ENCODE measurements around the gene ECEL1. TPM values are rescaled to one million over a fixed set of nuclear protein-coding genes. Genes with fewer than 3 reads are reported as not detected.
A peak's percentile ranks its signal among the peaks of the same experiment; 100 is the strongest.

The ECEL1 gene
- total and polyA plus RNA-seq, 2 experiments from 2014 or later, result 6.7 to 17.5 TPM

GRCh38 chr2:232502511-232502910 is 14.9 kb upstream of the ECEL1 start:
- peaks cover 63% of the 10 kb centered on the region for H3K27me3 Mint-ChIP-seq (ENCODE audit: insufficient read depth, low read depth, poor library complexity)
- H3K4me3 Mint-ChIP-seq, result peak overlapping the region; percentile 81
- H3K4me2 ChIP-seq, result peak overlapping the region; percentile 93
- H3K36me3 Mint-ChIP-seq (ENCODE audit: low read depth), result no peaks in the 10 kb centered on the region
- no peak overlapping the region for H3K27ac ChIP-seq (ENCODE audit: low read depth)
- peak overlapping the region; percentile 72 for H3K4me3 ChIP-seq
- no peaks in the 10 kb centered on the region; the same call in 1 of the 2 replicates for H3F3A ChIP-seq (replicated peaks; ENCODE audit: low read depth)
- H3K79me2 ChIP-seq (replicated peaks; ENCODE audit: insufficient read depth), result no peaks in the 10 kb centered on the region
- H3K27me3 ChIP-seq (ENCODE audit: insufficient read depth), result peaks cover 46% of the 10 kb centered on the region
- ATAC-seq, result peak; percentile 20
- no peaks in the 10 kb centered on the region for H4K20me1 ChIP-seq (replicated peaks; ENCODE audit: insufficient read depth)
- TF ChIP-seq EZH2phosphoT487 (IDR thresholded peaks at IDR 0.05; ENCODE audit: unreplicated experiment), result no peak
- H3K4me1 ChIP-seq (ENCODE audit: insufficient read depth), result peaks cover 21% of the 10 kb centered on the region; the same call in 1 of the 2 replicates
- H3K9me3 Mint-ChIP-seq, result no peaks in the 10 kb centered on the region
- DNase-seq (ENCODE audit: low spot score), result peak; percentile 46
- peaks cover 30% of the 10 kb centered on the region for H3K4me1 Mint-ChIP-seq
- H2AFZ ChIP-seq, result no peak overlapping the region
- no peak overlapping the region for H3K27ac Mint-ChIP-seq
- H3K9me2 ChIP-seq (ENCODE audit: insufficient read depth), result no peaks in the 10 kb centered on the region
- H3K36me3 ChIP-seq (ENCODE audit: insufficient read depth), result no peaks in the 10 kb centered on the region

- Histone ChIP-seq H3K36me3 (ENCODE audit: insufficient read depth) (no peaks in the 10 kb centered on the region), H3K4me2 (peak overlapping the region; percentile 93), H3K27ac (ENCODE audit: low read depth) (no peak overlapping the region), H3K27me3 (ENCODE audit: insufficient read depth) (peaks cover 46% of the 10 kb centered on the region), H3K79me2 (replicated peaks; ENCODE audit: insufficient read depth) (no peaks in the 10 kb centered on the region), H2AFZ (no peak overlapping the region), H3F3A (replicated peaks; ENCODE audit: low read depth) (no peaks in the 10 kb centered on the region; the same call in 1 of the 2 replicates), H4K20me1 (replicated peaks; ENCODE audit: insufficient read depth) (no peaks in the 10 kb centered on the region), H3K9me2 (ENCODE audit: insufficient read depth) (no peaks in the 10 kb centered on the region), H3K4me3 (peak overlapping the region; percentile 72), H3K4me1 (ENCODE audit: insufficient read depth) (peaks cover 21% of the 10 kb centered on the region; the same call in 1 of the 2 replicates)
- H3K4me1 Mint-ChIP-seq, result peaks cover 33% of the 10 kb centered on the region
- H3K9me3 Mint-ChIP-seq, result no peaks in the 10 kb centered on the region
- TF ChIP-seq, protein P1, sequence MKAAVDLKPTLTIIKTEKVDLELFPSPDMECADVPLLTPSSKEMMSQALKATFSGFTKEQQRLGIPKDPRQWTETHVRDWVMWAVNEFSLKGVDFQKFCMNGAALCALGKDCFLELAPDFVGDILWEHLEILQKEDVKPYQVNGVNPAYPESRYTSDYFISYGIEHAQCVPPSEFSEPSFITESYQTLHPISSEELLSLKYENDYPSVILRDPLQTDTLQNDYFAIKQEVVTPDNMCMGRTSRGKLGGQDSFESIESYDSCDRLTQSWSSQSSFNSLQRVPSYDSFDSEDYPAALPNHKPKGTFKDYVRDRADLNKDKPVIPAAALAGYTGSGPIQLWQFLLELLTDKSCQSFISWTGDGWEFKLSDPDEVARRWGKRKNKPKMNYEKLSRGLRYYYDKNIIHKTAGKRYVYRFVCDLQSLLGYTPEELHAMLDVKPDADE (IDR thresholded peaks at IDR 0.05), result no peak
- no peaks in the 10 kb centered on the region for H3K36me3 Mint-ChIP-seq (ENCODE audit: low read depth)
- DNase-seq (ENCODE audit: low spot score) (no peak), ATAC-seq (no peak)
- no peak overlapping the region for H3K27ac Mint-ChIP-seq
- H3K4me3 Mint-ChIP-seq, result peak overlapping the region; percentile 81
- H3K27me3 Mint-ChIP-seq (ENCODE audit: insufficient read depth, low read depth, poor library complexity), result peaks cover 59% of the 10 kb centered on the region
These were observed 14.3 kb upstream of the ECEL1 start for GRCh38 chr2:232501794-232502390.

GRCh38 chr2:232501331-232501771 is 13.7 kb upstream of the ECEL1 start:
- Histone ChIP-seq H3K27ac (ENCODE audit: low read depth) (no peak overlapping the region), H3F3A (replicated peaks; ENCODE audit: low read depth) (no peaks in the 10 kb centered on the region; the same call in 1 of the 2 replicates), H3K4me2 (peak overlapping the region; percentile 93; the same call in 1 of the 2 replicates), H3K4me1 (ENCODE audit: insufficient read depth) (peaks cover 21% of the 10 kb centered on the region; the same call in 1 of the 2 replicates), H2AFZ (no peak overlapping the region), H3K27me3 (ENCODE audit: insufficient read depth) (peaks cover 43% of the 10 kb centered on the region), H3K9me2 (ENCODE audit: insufficient read depth) (no peaks in the 10 kb centered on the region), H3K4me3 (no peak overlapping the region), H3K79me2 (replicated peaks; ENCODE audit: insufficient read depth) (no peaks in the 10 kb centered on the region), H4K20me1 (replicated peaks; ENCODE audit: insufficient read depth) (no peaks in the 10 kb centered on the region), H3K36me3 (ENCODE audit: insufficient read depth) (no peaks in the 10 kb centered on the region)
- H3K27ac Mint-ChIP-seq, result no peak overlapping the region
- peak overlapping the region; percentile 40; the same call in 2 of the 3 replicates for H3K4me3 Mint-ChIP-seq
- ATAC-seq (no peak), DNase-seq (ENCODE audit: low spot score) (no peak)
- no peaks in the 10 kb centered on the region for H3K9me3 Mint-ChIP-seq
- H3K4me1 Mint-ChIP-seq, result peaks cover 30% of the 10 kb centered on the region
- H3K27me3 Mint-ChIP-seq (ENCODE audit: insufficient read depth, low read depth, poor library complexity), result peaks cover 53% of the 10 kb centered on the region
- no peaks in the 10 kb centered on the region for H3K36me3 Mint-ChIP-seq (ENCODE audit: low read depth)
- TF ChIP-seq STAT1 (IDR thresholded peaks at IDR 0.05; ENCODE audit: unreplicated experiment) (no peak), EZH2phosphoT487 (IDR thresholded peaks at IDR 0.05; ENCODE audit: unreplicated experiment) (no peak), ZNF114 (CRISPR knock-in tag; IDR thresholded peaks at IDR 0.05) (no peak), NANOG (IDR thresholded peaks at IDR 0.05; ENCODE audit: borderline replicate concordance) (no peak), JUNB (IDR thresholded peaks at IDR 0.05; ENCODE audit: unreplicated experiment) (no peak), CREB1 (CRISPR knock-in tag; IDR thresholded peaks at IDR 0.05; ENCODE audit: low read depth) (no peak), CTCF (conservative IDR thresholded peaks at IDR 0.05; ENCODE audit: low read depth in 2 of 2) (no peak)
- TF ChIP-seq, protein P1 (IDR thresholded peaks at IDR 0.05), result no peak
